GM18909 (cell line): ENCODE results near the gene CERS6.
"Not testable (repeated sequence)": the region's sequence is repeated elsewhere in the genome, so short reads cannot be mapped to it uniquely, and the experiment has no call there.

Source experiments
- ATAC-seq: cut with Tn5 transposase; IDR thresholded peaks from one replicate; pipeline ENCODE4 v1.9.1; 2021; ENCODE audit warnings: mild to moderate bottlenecking; ENCODE audit not compliant: unreplicated experiment, poor library complexity

Gene CERS6

GRCh38 chr2:168781191-168781817 is 325.2 kb downstream of the CERS6 start:
- no peak for ATAC-seq

- no peak for ATAC-seq
These were observed 326.2 kb downstream of the CERS6 start for GRCh38 chr2:168782271-168782670.

- no peak for ATAC-seq
These were observed 328.9 kb downstream of the CERS6 start for GRCh38 chr2:168784993-168785392.

- no peak for ATAC-seq
These were observed 331.2 kb downstream of the CERS6 start for GRCh38 chr2:168787098-168787781.

- no peak for ATAC-seq
These were observed 331.8 kb downstream of the CERS6 start for GRCh38 chr2:168787782-168788376.

GRCh38 chr2:168789776-168790175 is 333.7 kb downstream of the CERS6 start:
- no peak for ATAC-seq

- ATAC-seq = no peak
These were observed 334.3 kb downstream of the CERS6 start for GRCh38 chr2:168790226-168790902.

GRCh38 chr2:168791140-168791539 is 335.1 kb downstream of the CERS6 start:
- ATAC-seq = not testable (repeated sequence)

- no peak for ATAC-seq
These were observed 337.5 kb downstream of the CERS6 start for GRCh38 chr2:168793596-168793995.

- no peak for ATAC-seq
These were observed 338.9 kb downstream of the CERS6 start for GRCh38 chr2:168794968-168795367.

- ATAC-seq = no peak
These were observed 340.1 kb downstream of the CERS6 start for GRCh38 chr2:168796090-168796577.

- no peak for ATAC-seq
These were observed 340.7 kb downstream of the CERS6 start for GRCh38 chr2:168796583-168797285.

- no peak for ATAC-seq
These were observed 341.2 kb downstream of the CERS6 start for GRCh38 chr2:168797286-168797655.

- ATAC-seq = no peak
These were observed 342.2 kb downstream of the CERS6 start for GRCh38 chr2:168798076-168798887.

- no peak for ATAC-seq
These were observed 342.9 kb downstream of the CERS6 start for GRCh38 chr2:168798888-168799410.

- no peak for ATAC-seq
These were observed 345.4 kb downstream of the CERS6 start for GRCh38 chr2:168801471-168801870.

- ATAC-seq = no peak
These were observed 346.1 kb downstream of the CERS6 start, which contains the start of gene NOSTRIN for GRCh38 chr2:168801961-168802858. NOSTRIN (plus strand) TSS chr2:168802637; CDS start chr2:168802647, 10 bp downstream.
